Activated T-cell treated with anti-CD3 and anti-CD28 coated beads for 1 hour (primary cell): ENCODE results near the gene GPC3.
"Not testable (repeated sequence)": the region's sequence is repeated elsewhere in the genome, so short reads cannot be mapped to it uniquely, and the experiment has no call there.

Experiments used
- DNase-seq: peaks from one replicate; pipeline ENCODE4 v3.0.0-alpha.2; 2020; ENCODE audit warnings: low read depth

Gene GPC3

DNA sequence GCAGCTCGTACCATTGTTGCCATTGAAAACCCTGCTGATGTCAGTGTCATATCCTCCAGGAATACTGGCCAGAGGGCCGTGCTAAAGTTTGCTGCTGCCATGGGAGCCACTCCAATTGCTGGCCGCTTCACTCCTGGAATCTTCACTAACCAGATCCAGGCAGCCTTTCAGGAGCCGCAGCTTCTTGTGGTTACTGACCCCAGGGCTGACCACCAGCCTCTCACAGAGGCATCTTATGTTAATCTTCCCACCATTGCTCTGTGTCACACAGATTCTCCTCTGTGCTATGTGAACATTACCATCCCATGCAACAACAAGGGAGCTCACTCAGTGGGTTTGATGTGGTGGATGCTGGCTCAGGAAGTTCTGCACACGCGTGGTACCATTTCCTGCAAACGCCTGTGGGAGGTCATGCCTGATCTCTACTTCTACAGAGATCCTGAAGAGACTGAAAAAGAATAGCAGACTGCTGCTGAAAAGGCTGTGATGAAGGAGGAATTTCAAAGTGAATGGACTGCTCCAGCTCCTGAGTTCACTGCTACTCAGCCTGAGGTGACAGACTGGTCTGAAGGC lies 222.3 kb downstream of the GPC3 start:
- not testable (repeated sequence) for DNase-seq

DNA sequence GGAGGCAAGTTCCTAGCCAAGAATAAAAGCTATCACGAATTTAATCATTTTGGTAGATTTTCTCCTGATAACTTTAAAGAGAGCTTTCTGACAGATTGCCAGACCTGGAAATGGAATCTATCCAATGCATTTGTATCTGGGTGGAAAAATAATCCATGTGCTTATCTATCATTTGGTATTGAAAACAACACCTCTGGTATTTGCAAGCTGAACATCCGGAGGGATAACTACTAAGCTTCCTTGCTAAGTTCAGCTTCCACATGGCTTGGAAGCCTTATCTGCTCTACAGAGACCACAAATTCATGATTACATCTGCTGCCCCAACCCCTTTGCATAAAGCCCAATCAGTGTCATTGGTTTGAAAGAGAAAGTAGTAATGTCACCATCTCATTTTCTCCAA lies 230.7 kb downstream of the GPC3 start:
- DNase-seq: no peak

DNA sequence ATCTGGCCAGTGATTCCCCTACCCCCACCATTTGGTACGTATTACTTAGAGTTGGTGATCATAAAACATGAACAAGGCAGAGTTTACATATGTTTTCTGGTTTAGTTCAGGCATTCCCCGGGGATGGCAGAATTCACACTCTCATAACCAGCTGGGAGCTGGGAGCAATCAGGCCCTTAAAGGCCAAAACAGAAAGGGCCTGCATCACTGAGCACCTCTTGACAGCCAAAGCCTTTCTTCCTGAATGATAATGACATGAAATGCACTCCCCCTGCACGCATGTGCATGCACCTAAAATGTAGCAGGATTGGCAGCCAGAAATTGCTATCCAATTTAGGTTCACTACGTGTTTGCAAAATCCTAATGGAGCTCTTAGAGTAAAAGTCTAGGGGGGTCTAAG lies 235.4 kb downstream of the GPC3 start:
- no peak for DNase-seq

DNA sequence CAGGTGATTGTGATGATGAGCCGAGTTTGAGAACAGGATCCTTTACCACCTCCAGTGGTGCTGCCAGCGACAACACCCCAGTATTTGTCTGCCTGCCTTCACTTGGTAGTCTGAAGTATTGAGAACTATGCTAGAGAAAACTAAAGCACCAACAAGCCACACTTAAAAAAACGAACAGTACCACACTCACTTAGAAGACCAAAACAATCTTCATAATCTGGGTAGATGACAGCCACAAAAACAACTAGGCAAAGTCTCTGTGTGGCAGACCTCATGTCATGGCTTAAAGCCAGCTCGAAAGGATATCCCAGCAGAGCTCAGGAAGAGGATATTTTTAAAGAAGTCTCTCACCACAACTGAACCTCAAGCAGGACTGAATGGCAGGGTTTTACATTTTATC lies 236.0 kb downstream of the GPC3 start:
- DNase-seq: no peak

DNA sequence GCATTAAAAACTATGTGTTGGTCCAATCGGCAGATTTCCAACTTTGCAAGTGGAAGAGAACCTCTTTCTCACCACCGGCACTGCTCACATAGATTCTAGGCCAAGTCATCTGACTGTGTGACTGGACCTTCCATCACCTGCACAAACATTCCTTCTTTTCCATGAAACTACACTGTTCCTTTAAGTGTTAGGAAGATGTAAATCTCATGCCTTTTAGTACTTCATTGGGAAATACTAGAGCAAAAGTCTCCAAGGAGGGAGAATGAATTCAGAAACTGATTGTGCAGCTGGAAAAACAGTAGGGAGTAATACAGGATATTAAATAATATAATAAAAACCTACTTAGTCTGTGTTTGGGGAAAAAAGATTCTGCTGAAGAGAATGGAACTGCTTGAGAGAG lies 238.2 kb downstream of the GPC3 start:
- DNase-seq: no peak

- DNase-seq: no peak
These were observed 238.8 kb downstream of the GPC3 start for GRCh38 chrX:133746593-133746992.

GRCh38 chrX:133745349-133745748 lies 240.0 kb downstream of the GPC3 start:
- DNase-seq: no peak

GRCh38 chrX:133742602-133743305 lies 242.6 kb downstream of the GPC3 start:
- no peak for DNase-seq

DNA sequence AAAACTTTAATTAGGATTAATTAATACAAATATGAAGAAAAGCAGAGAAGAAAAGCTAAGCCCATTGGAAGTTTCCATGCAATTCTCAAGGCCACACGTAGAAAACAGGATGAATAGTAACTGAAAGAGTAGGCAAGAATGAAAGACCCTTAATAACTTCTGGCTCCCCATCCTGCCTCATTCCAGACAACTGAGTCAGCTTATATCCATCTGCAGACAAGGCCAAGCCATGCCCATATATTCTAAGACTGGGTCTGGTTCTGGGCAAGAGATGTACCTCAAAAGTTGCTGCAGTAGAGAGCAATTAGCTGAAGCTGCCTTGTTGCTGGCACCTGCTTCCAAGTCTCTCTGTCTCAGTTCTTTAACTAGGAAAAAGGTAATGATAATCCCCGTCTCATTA lies 244.1 kb downstream of the GPC3 start:
- DNase-seq: no peak

DNA sequence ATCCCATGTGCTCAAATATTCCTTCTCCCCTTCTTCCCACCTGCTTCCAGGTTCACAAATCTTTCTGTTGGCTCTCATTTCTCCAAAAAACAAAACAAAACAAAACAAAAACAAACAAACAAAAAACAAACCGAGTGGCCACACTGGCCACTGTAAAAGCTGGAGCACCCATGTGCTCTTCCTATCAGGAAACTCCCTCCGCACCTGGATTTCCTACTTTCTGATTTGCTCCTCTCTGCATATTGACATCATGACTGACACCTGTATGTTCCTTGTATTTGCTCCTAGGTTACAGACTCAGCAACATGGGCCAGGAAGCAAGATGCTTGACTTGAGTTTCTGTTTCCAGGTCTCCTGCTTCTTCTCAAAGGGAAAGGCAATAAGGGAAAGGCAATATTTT lies 258.8 kb downstream of the GPC3 start:
- DNase-seq: no peak

DNA sequence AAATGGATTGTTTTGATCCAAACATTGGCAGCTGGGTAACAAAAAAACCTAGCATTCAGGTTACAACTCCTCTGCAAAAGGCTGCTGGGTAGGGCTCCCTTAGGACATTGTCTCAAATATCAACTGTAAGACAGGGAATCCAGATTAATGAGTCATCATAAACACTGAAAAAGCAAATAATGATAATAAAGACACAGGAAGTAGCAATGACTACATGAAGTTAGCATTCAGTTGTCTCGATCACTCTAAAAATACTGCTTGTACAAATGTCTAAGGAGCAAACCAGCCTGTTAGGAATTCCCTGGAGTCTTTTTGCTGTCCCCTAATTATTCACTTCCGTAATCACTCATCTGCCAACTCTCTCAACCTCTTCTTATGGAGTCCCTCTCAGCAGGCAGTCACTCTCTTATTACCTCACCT lies 259.2 kb downstream of the GPC3 start:
- DNase-seq: no peak

DNA sequence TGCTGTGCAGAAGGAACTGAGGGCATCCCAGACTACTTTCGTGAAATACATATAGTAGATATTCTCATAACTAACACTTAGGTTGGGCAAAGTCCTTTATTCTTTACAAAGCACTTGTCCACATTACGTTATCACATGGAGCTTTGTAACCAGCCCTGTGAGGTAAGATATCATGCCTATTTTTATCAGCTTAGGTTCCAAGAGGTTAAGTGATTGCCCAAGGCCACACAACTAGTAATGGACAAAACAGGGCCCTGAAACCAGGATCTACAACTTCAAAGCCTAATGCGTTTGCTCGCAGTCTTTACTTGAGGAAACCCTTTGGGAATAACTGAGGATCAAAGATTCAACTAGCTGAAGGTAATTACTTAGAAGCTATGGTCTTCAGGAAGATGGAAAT lies 261.5 kb downstream of the GPC3 start:
- DNase-seq: no peak

DNA sequence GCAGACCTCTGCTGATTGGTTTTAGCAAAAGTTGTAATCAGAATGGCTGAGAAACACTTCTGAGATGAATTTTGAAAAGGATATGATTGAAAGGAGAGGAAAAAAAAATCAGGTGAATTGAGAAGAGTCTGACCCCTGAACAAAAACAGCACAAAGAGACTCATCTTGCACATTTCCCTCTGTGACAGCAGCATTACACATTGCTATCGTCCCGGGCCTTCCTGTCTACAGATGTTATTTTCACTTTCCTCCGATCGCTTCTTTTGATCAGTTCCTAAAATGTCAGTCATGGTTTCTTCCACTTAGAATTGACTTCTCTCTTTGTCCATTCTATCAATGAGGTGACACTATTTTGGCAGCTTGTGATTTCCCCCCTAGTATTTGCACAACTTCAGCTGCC lies 262.6 kb downstream of the GPC3 start:
- no peak for DNase-seq

DNA sequence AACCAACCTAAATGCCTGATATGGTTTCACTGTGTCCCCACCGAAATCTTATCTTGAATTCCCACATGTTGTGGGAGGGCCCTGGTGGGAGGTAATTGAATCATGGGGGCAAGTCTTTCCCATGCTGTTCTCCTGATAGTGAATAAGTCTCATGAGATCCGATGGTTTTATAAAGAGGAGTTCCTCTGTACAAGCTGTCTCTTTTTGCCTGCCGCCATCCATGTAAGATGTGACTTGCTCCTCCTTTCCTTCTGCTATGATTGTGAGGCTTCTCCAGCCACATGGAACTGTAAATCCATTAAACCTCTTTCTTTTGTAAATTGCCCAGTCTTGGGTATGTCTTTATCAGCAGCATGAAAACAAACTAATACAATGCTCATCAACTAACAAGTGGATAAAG lies 265.1 kb downstream of the GPC3 start:
- not testable (repeated sequence) for DNase-seq

DNA sequence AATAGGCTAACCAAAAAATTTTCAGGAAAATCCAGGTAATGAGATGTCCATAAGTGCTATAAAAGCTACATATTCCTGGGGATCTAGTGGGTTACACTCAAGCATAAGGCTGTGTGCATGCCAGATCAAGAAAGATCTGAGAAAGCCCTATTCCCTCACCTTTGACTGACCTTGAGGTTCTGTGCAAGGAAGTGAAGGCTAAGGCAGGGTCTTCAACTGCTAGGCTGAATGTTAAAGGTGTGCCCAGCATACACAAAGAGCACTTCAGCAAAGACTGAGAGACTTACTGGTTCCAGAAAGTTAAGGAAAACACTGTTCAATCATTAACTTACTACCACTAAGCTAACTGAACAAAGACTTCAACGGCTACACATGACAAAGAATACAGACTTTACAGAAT lies 269.7 kb downstream of the GPC3 start:
- DNase-seq: no peak

DNA sequence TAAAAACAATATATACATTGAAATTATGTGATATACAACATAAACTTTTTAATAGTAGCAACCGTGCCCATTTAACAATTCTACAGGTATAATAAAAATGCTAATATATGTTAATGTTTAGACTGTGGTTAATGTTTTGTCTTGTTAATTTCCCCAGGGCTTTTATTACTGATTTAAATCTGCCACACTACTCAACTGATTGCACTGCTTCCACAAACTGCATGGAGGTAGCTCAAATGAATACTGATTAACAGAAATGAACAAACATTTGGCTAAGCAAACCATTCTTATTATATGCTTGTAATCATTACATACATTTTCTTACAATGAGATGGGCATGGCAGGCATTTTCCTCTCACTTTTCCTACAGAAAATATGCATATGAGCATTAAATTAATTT lies 275.9 kb downstream of the GPC3 start:
- DNase-seq: no peak

DNA sequence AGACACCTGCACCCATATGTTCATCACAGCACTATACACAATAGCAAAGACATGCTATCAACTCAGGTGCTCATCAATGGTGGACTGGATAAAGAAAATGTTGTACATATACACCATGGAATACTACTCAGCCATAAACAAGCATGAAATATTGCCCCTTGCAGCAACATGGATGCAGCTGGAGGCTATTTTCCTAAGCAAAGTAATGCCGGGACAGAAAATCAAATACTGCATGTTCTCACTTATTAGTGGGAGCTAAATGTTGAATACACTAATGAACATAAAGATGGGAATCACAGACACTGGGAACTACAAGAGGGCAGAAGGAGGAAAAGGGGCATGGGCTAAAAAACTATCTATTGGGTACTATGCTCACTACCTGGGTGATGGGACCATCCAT lies 278.5 kb downstream of the GPC3 start:
- no peak for DNase-seq

DNA sequence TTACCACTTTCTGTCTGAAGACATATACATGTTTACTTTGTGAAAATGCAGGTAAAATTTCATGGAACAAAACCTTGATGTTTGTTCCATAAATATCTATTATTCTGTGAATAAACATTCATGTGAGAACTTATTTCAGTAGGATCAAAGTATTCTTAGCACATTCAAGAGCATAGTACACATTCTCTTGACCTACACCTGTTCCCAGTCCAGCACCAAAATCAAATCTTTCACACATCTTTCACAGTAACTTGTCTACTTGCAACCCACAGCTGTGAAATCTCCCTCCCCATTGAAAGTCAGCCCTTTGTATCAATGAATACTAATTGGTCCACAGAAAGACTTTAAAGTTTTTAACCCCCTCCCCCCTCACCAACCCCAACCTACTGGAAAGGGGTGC lies 283.2 kb downstream of the GPC3 start:
- no peak for DNase-seq

DNA sequence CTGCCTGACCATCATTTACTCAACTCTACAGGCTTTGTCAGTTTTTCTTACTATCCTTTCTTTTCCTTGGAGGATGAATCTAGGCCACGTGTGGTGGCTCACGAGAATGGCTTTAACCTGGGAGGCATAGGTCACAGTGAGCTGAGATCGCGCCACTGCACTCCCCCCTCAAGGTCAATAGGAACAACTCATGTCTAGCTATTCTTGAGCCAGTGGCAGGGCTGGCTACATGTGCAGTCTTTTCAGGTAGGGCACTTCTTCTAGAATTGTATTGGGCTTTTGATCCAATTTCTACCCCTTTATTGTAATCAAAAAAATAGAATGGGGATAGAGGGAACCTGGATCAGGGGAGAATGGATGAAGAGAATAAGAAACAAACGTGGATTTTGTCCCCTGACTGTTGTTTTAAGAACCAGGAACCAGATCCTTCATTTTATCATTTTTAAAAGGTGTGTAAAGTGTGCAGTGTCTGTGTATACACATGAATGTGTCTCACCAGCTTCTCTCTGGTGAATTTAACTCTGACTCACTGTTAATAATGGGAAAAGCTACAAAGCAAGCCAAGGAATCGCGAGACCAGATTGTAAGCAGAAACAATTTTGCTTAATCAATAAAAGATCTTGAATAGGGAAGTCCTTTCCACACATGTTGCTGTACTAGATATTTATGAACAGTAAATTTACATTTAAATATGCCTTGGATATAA lies 286.2 kb downstream of the GPC3 start:
- no peak for DNase-seq

GRCh38 chrX:133698298-133698697 lies 287.1 kb downstream of the GPC3 start:
- no peak for DNase-seq

- no peak for DNase-seq
These were observed 287.7 kb downstream of the GPC3 start for GRCh38 chrX:133697656-133698055.

DNA sequence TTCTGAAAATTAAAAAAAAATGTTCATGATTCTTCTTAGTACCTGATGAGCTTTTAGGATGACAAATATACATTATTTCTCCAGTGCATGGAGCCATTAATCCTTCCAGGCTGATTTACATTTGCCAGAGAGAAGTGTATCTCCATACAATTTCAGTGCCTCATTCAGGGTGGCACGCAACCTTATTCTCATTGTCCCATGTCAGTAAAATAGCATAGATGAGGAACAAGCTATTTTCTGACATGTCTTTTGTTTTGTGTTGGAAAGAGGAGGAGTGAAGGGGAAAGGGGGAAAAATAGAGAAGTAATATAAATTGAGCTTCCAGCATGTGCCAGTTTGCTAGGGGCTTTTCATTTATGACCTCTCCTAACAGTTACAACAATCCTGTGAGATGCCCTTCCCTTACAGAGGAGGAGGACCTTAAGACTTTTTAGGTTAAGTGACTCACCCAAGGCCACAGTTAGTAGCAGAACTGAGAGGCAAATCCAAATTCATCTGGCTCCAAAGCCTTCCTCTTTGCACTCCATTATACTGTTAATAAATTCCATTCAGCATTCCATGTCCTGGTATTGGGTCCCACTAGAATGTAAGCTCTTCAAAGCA lies 295.3 kb downstream of the GPC3 start:
- no peak for DNase-seq

DNA sequence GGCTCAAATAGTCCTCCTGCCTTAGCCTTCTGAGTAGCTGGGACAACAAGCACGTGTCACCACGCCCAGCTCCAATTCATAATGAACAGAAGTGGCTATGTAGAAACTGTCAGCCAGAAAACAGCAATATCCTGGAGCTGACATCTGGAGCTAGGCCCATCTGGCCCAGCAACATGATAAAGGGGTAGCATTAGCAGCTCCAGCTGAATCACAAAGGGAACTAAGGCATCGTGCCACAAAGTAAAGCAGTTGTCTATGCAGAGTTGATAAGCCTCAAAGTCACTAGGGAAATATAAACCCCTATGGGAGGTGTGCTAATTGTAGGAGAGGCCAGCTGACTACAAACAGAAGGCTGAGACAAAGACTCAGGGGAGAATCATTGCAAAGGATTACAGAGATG lies 299.6 kb downstream of the GPC3 start:
- DNase-seq: no peak
